ENCODE data around the gene AFF4. TPM values are rescaled to one million over a fixed set of nuclear protein-coding genes. Genes with fewer than 3 reads are reported as not detected.

Gene AFF4
- total and polyA plus RNA-seq, 2 of the 4 experiments (the other 2 are of a cell fraction) = 27.3 to 57.2 TPM

GRCh38 chr5:132826424-132827082 is 136.9 kb downstream of the AFF4 start:
- no TSS peak for BruUV-seq (replicated peaks)
- H3K9me3 ChIP-seq (ENCODE audit: control insufficient read depth, insufficient read depth, low read length) = no peaks in the 10 kb centered on the region
- WGBS, 2 experiments (ENCODE audit: extremely low coverage in 2 of 2, insufficient read length in 1 of 2) = 91% methylated on average over 3 of the region's 6 CpGs; no CpG with 5 or more reads in 1 of the 2 experiments
- DNase-seq = no peak
- H2AFZ ChIP-seq (replicated peaks; ENCODE audit: low read length, poor library complexity) = no peak overlapping the region
- peak overlapping the region; percentile 4; the same call in 1 of the 2 replicates for H3K56ac ChIP-seq (ENCODE audit: extremely low read depth, insufficient read depth, low read length)
- peak overlapping the region; percentile 75 for H2AK9ac ChIP-seq (replicated peaks; ENCODE audit: low read depth, low read length, poor library complexity)
- ChIA-PET POLR2A (ENCODE audit: unreplicated experiment) (no interaction called here), CTCF (no interaction called here)
- peaks cover 7% of the 10 kb centered on the region; the same call in 1 of the 2 replicates for H3K4me1 ChIP-seq (ENCODE audit: control insufficient read depth, insufficient read depth, low read length)
- no peak overlapping the region for H3K4me2 ChIP-seq (ENCODE audit: low read depth, low read length)
- H2BK15ac ChIP-seq (ENCODE audit: low read depth, low read length) = no peak overlapping the region
- H3K9me1 ChIP-seq (ENCODE audit: insufficient read depth, low read length) = peaks cover 4% of the 10 kb centered on the region; the same call in 1 of the 2 replicates
- H2BK5ac ChIP-seq (ENCODE audit: low read depth, low read length, poor library complexity, severe bottlenecking) = no peak overlapping the region
- 0 out of 2 replicates have a peak overlapping the region, but pooled peaks have one; percentile 52 for H3K14ac ChIP-seq (replicated peaks; ENCODE audit: low read depth, low read length)
- intact Hi-C loops (cut with micrococcal nuclease) = no loop called here
- no peak overlapping the region for H2BK120ac ChIP-seq (ENCODE audit: low read depth, low read length)
- H3K36me3 ChIP-seq (ENCODE audit: control insufficient read depth, insufficient read depth, low read length) = peaks cover 6% of the 10 kb centered on the region; the same call in 1 of the 2 replicates
- in situ Hi-C loops (cut with MboI; ENCODE audit: low sequenced_read_pairs) = no loop called here
- H3K79me1 ChIP-seq (ENCODE audit: low read depth in 1 of 2, low read length in 2 of 2) = peaks cover 13 to 32% of the 10 kb centered on the region in 2 experiments; a peak in 3 of 4 replicates
- dilution Hi-C loops (cut with HindIII; ENCODE audit: low sequenced_read_pairs, unreplicated experiment) = no loop called here
- no peaks in the 10 kb centered on the region for H3K27me3 ChIP-seq (ENCODE audit: control insufficient read depth, insufficient read depth, low read length)
- no peak overlapping the region for H3K18ac ChIP-seq (ENCODE audit: low read depth, low read length)
- no peak overlapping the region for H4K8ac ChIP-seq (ENCODE audit: low read depth in 2 of 2, low read length in 2 of 2)
- no peak overlapping the region for H4K5ac ChIP-seq (ENCODE audit: low read depth, low read length)
- peak overlapping the region; percentile 16; the same call in 1 of the 2 replicates for H3K4ac ChIP-seq (ENCODE audit: low read depth, low read length)
- H3K9ac ChIP-seq (ENCODE audit: low read depth, low read length) = no peak overlapping the region
- no peak overlapping the region for H4K91ac ChIP-seq (ENCODE audit: insufficient read depth, low read depth, low read length)
- H3K23ac ChIP-seq (ENCODE audit: low read depth, low read length) = peak overlapping the region; percentile 32; the same call in 1 of the 2 replicates
- no peak for TF ChIP-seq POLR2A (IDR thresholded peaks at IDR 0.05; ENCODE audit: low read depth, low read length)
- TF ChIP-seq SMC3 (IDR thresholded peaks at IDR 0.05; ENCODE audit: low read depth, low read length) = no peak
- no peak for TF ChIP-seq ELK1 (IDR thresholded peaks at IDR 0.05; ENCODE audit: borderline replicate concordance, low read depth, low read length)
- TF ChIP-seq BHLHE40 (IDR thresholded peaks at IDR 0.05; ENCODE audit: low read depth, low read length) = no peak
- no peak for TF ChIP-seq MXI1 (IDR thresholded peaks at IDR 0.05; ENCODE audit: borderline replicate concordance, low read depth, low read length)
- TF ChIP-seq CTCF (conservative IDR thresholded peaks at IDR 0.05; ENCODE audit: low read depth, low read length) = no peak
- TF ChIP-seq USF2 (IDR thresholded peaks at IDR 0.05; ENCODE audit: low read depth, low read length) = no peak
- TF ChIP-seq NFE2L2 (IDR thresholded peaks at IDR 0.05; ENCODE audit: low read depth, low read length) = no peak
- TF ChIP-seq FOS (IDR thresholded peaks at IDR 0.05; ENCODE audit: low read depth, low read length) = no peak
- no peak overlapping the region for H2BK20ac ChIP-seq (ENCODE audit: low read depth, low read length)
- ATAC-seq (ENCODE audit: low read depth) = no peak
- no peak overlapping the region for H3K4me3 ChIP-seq (ENCODE audit: insufficient read depth, low read depth, low read length)
- no peak overlapping the region for H2AK5ac ChIP-seq (ENCODE audit: low read depth, low read length)
- no peak overlapping the region for H3K27ac ChIP-seq (ENCODE audit: insufficient read depth, low read length)
- H4K20me1 ChIP-seq (ENCODE audit: insufficient read depth, low read length) = no peaks in the 10 kb centered on the region
